ENCODE data around the gene BUB1.
"Not testable (repeated sequence)": the region's sequence is repeated elsewhere in the genome, so short reads cannot be mapped to it uniquely, and the experiment has no call there.

BUB1 gene

DNA sequence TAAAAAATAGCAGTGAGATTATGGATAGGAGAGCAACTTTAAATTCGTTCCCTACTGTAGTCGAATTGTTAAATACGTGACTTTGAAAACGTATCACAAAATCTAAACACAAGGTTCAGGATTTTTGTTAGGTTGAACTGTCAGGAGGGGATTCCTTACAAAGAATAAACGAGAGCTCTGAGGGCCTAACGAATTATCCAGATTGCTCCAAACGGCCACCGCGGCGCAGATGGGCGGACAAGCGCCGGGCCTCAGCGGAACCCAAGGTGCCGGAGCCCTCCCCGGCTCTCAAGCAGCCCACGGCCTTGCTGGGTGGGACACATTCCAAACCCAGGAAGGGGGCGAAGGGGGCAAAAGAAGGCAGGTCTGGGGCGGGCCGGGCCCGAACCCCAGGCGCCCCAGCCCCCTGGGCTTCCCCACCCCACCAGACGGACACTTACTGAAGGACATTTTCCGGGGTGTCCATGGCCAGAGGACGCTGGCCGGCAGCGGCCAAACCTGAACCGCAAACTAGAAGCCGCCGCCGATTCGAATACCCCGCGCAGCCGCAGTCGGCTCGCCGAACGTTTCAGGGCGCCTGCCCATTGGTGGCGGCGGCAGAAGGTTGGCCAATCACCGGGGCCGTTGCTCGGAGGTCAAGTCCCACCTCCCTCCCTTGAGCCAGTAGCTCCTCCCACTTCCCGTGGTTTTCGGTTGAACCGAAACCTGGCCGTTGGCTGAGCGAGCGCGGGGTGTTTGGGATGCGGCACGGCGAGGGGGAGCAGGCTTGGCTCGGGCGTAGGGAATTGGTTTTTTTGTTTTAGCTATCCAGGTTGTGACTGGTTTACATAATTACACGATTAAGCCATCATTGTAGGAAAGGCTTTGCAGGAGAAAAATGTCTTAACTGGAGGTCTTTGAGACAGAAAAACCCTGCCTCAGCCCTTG is at the start of gene BUB1:
TSS of gene BUB1 (minus strand) at position 534 of the 927 bp plus-strand sequence. CDS start at position 466, 68 bp downstream.
- peak; percentile 94 for DNase-seq (ENCODE audit: low spot score)

DNA sequence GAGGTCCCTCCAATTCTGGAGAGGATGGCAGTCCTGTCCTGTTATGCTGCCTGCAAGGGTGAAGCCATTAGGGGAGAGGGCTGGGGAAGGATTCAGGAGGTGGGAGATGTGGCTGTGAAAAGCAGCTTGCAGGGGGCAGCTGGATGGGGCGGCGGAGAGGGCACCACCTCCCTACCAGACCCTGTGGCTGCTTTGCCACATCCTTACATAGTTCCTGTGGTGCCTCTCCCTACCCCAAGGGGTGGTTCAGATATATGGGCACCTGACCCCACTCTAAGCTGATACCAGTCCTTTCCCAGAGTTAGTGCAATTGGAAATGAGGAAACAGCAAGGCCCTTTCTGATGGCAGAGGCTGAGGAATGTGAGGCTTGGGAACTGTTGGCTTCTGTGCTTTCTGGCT is 48.4 kb upstream of the BUB1 start:
- DNase-seq (ENCODE audit: low spot score), result no peak

DNA sequence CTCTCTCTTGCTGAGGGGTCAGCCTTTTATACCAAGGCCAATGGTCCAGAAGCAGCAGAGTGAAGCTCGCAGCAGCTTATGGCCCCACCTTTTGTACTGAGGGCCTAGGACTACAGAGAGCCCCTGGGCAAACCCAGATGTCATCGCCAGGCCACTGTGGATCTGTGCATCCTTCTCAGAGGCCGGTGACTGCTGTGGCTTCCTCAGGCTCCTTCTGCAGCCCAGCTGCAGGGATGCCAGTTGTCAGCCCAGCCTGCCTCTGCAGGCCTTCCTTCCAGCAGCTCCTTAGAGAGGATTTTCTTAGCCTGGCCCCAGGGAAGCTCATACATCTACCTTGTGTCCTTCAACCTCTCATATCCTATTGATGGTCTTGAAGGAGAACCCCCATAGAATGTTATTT is 48.0 kb upstream of the BUB1 start:
- DNase-seq (ENCODE audit: low spot score), result no peak

DNA sequence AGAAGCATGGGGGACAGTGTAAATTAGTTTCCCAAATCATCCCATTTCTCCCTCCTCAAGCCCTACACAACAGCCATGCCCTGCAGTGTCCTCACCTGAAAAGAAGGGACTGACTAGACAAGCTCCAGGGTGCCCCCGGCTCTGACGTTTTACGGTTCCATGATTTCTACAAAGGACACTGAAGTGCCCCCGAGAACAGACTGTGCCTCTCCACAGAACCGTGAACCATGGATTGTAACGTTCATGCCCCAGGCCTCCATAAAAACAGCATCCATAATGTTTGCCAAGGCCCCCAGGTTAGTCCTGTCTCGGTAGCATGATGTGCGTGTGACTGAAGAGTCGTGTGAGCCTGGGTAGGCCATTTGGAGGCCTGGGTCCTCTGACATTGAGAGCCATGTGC is 47.5 kb upstream of the BUB1 start:
- no peak for DNase-seq (ENCODE audit: low spot score)

DNA sequence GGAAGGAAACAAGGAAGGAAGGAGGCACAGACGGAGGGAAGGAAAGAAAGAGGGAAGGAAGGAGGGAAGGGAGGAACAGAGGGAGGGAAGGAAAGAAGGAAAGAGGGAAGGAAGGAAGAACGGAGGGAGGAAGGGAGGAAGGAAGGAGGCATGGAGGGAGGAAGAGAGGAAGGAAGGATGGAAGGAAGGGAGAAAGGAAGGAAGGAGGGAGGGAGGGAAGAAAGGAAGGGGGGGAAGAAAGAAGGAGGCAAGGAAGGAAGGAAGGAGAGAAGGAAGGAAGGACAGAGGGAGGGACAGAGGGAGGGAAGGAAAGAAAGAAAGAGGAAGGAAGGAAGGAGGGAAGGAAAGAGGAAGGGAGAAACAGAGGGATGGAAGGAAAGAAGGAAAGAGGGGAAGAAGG is 47.0 kb upstream of the BUB1 start:
- DNase-seq (ENCODE audit: low spot score), result no peak

DNA sequence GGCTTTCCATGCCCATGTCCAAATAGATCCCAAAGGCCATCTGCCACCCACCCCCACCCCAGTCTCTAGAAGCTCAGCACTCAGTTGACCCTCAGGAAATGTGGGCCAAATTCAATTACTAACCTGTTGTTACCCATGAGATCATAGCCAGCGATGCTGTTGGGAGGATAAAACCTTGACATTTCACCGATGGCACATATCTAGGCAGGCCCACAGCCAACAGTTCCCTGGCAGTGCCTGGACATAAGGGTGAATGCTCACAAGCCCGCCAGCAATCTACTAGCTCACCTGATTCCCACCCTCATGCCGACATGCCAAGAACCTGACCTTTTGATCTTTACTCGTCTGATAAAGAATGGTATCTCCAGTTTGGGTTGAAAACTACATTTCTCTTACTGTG is 42.7 kb upstream of the BUB1 start:
- DNase-seq (ENCODE audit: low spot score), result no peak

DNA sequence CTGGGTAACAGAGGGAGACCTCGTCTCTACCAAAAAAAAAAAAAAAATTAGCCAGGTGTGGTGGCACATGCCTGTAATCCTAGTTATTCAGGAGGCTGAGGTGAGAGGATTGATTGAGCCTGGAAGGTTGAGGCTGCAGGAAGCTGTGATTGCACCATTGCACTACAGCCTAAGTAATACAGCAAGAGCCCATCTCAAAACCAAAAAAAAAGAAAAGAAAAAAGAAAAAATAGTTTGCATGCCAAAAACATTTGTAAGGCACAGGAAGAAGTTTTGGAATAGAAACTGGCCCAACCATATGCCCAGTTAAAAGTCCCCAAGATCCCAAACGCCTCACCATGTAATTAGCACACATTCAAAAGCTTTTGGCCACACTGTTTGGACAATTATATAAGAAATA is 41.1 kb upstream of the BUB1 start:
- DNase-seq (ENCODE audit: low spot score), result no peak

DNA sequence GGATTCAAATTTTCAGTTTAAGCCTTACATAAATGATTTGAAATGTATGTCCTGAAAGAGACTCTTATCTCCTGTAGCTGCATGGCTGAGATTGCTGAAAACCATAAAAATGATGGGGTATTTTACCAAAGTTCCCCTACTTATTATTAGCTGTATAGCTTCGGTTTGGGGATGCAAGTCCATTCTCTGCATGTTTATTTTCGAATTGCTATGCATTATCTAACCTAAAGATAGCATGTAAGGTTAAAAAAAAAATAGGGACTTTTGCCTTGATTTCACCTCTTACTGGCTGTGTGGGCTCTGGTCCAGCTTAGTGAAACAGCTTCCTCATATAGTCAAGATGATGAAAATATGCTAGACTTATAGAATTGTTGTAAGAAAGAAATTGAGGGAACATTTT is 40.5 kb upstream of the BUB1 start:
- no peak for DNase-seq (ENCODE audit: low spot score)

DNA sequence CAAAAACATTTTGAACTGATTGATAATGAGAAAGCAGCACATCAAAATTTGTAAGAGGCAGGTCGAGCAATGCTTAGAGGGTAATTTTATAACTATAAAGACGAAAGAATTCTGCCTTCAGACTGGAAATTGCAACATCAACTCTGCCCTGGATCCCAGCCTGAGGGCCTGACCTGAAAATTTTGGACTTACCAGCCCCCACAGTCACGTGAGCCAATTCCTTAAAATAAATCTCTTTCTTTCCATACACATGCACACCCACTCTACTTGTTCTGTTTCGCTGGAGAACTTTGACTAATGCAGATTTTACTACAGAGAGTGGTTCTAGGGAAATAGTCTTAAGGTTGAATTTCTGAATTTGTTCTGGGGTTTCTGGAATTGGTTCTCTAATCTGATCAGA is 39.9 kb upstream of the BUB1 start:
- no peak for DNase-seq (ENCODE audit: low spot score)

DNA sequence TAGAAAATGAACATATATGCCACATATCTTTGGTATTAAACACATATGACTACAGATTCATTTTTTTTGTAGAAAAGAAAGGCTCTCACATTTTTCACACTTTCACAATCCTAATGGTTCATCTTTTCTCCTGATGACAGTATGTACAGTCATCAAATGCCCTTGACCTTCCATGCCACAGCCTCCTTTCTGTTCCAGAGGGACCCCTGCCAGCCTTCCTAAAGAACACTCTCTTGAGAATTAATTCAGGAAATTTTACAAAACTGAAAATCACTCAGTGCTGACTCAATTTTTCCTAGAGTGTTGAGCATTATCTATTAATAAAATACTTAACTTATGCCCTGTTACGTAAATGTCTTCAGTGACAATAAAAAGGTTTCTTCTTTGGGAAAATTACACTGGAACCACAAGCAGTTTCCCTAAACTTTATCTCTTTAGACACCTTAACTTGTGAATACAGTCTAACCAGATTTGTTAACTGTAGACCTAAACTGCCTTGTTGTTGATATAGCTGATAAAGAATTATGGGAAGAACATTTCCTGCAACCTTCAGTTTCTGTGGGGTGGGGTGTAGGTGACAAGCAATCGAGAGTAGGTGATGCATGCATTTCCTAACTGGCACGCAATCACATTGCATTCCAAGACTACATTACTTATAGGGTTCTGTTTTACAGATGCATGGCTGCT is 39.2 kb upstream of the BUB1 start:
- DNase-seq (ENCODE audit: low spot score), result no peak

DNA sequence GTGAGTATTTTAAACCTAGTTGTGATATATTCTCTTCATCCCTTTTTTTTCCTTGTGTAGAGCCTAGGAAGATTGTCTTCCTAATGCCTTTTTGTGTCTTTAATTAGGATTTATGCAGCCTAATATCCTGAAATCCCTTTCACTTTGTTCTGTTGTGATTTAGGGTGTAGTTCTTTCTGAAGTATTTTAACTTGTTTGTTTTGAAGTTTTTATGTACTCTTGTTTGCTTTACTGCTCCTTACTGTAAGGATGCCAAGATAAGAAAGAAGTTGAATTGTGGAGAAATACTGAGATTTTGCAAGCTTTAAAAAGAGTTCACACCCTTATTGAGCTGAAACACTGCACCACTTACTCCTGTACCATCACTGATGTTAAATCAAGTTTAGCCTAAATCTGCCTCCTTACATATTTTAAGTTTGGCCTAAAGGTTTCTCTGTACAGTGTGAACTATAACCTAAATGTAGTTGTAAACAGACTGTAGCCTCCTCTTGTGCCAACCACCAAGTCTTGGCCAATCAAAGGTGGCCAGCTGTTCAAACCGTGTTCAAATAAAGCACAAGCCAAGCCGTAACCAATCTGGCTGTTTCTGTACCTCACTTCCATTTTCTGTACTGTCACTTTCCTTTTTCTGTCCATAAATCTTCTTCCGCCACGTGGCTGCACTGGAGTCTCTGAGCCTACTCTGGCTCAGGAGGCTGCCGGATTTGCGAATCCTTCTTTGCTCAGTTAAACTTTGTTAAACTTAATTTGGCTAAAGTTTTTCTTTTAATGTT is 36.8 kb upstream of the BUB1 start:
- DNase-seq (ENCODE audit: low spot score), result no peak

DNA sequence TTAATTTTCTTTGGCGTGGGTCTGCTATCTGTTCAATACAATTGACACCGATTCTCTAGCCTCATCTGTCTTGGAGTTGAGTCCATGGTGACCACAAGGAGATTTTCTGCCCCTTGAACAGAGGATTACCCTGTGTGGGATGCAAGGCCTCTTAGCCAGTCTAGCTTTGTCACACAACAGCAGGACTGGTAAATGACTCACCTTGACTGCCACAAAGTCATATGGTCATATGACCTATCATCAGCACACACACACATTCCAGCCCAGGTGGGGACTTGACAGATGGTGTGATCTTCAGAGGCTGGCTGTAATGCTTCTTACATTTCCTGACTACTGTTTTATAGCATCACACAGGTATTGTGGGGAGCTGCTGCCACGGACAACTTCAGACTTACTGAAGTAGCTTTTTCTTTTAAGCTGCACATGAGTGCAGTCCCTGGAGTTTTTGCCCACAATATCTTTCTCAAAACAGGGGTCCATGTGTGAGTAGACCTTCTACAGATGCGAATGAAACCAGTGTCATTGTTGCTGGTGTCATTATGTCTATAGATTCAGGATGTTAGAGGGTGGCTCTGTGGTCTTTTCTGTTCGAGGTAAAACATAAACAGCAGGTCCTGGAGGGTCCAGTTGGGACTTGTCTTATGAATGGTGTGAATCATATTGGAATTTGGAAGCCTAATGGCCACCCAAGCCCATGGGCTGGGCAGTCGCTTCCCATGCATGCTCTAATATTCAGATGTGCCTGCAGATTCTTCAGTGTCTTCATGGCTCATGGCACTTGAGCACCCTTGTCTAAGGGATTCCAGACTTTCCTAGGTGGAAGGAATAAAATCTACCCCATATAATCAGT is 35.9 kb upstream of the BUB1 start:
- no peak for DNase-seq (ENCODE audit: low spot score)

DNA sequence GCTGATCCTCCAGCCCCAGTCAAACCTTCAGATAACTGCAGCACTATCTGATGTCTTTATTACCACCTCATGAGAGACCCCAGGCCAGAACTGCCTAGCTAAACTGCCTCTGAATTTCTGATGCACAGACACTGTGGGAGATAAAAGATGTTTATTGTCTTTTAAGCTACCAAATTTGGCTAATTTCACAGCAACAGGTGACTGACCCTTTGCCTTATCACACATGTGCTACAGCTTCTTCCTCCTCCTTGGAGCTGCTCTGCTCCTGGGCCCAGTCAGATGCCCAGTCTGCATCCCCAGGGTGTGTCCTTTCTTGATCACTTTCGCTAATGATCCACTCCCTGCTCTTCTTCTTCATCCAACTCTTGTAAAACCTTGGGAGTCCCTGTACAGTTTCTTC is 34.9 kb upstream of the BUB1 start:
- DNase-seq (ENCODE audit: low spot score), result no peak

DNA sequence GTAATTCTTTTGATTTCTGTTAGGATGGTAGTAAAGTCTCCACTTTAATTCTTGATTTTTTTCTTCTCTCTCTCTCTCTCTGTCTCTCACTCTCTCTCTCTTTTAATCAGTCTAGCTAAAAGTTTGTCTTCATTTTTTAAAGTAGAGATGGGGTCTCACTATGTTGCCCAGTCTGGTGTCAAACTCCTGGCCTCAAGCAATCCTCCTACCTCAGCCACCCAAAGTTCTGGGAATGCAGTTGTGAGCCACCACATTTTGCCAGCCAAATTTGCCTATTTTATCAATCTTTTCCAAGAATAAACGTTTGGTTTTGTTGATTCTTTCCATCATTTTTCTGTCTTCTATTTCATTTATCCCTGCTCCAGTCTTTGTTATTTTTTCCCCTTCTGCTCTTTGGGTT is 30.6 kb upstream of the BUB1 start:
- no peak for DNase-seq (ENCODE audit: low spot score)

DNA sequence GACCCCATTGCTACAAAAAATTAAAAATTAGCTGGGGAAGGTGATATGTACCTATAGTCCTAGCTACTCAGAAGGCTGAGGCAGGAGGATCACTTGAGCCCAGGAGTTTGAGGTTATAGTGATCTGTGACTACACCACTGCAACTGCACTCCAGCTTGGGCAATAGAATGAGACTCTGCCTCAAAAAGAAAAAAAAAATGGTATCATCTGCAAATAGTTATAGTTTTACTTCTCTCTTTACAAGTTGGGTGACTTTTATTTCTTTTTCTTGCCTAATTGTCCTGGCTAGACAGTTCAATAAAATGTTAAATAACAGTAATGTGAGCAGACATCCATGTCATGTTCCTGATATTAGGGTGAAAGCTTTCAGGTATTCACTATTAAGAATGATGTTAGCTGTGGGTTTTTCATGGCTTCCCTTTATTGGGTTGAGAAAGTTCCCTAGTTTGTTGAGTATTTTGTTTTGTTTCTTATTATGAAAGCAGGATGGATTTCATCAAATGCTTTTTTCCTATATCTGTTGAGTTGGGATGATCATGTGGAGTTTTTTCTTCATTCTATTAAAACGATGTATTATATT is 29.6 kb upstream of the BUB1 start:
- no peak for DNase-seq (ENCODE audit: low spot score)

DNA sequence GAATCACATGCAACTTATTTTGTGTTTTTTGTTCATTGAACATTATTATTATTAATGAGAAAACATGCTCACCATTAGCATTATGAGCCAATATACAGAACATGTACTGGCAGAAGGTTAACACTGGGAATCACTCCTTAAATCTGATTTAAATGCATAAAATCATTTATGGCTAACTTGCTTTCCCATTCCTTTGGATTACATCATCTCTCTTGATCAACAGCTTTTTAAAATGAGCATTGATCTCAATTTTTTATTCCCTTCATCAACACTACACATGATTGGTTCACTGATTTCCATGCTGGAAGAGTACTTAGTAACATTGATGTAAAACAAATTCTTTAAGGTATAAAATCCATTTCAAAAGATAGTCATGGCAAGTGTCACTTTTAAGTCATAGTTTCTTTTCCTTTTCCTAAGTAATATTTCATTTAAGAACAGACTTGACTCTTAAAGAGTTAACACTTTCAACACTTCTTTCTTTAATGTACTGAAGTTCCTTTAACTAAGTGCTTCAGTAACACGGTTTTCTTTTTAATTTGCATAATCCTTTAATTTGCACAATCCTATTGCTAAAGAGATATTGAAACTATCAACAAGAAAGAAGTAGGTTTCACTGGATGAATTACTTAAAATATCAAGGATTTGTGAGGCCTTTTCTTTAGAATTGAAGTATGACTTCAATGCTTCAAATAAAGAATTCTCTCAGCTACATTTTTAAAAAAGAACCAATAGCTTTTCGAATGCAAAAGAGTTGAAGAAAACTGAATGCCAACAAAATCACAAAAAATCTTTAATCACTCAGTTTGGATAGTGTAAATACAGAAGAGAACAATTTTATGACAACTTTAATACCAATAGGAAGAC is 24.9 kb upstream of the BUB1 start:
- no peak for DNase-seq (ENCODE audit: low spot score)

DNA sequence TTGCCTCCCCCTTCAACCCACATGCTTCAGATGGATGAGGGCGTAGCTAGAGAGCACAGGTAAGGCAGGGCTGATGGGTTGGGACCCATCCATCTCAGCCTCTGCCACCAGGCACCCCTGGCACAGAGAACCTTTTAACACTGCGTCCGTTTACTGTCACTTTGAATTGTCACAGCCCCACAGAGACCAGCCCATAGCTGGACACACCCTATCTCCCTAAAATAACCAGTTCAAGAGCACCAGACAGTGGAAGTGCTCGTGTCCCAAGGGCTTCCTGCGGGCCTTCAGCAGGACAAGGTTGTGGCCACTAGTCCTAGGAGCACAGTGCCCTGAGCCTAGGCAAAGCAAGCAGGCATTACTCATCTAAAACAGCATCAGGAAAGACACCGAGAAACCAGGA is 20.4 kb upstream of the BUB1 start:
- not testable (repeated sequence) for DNase-seq (ENCODE audit: low spot score)

DNA sequence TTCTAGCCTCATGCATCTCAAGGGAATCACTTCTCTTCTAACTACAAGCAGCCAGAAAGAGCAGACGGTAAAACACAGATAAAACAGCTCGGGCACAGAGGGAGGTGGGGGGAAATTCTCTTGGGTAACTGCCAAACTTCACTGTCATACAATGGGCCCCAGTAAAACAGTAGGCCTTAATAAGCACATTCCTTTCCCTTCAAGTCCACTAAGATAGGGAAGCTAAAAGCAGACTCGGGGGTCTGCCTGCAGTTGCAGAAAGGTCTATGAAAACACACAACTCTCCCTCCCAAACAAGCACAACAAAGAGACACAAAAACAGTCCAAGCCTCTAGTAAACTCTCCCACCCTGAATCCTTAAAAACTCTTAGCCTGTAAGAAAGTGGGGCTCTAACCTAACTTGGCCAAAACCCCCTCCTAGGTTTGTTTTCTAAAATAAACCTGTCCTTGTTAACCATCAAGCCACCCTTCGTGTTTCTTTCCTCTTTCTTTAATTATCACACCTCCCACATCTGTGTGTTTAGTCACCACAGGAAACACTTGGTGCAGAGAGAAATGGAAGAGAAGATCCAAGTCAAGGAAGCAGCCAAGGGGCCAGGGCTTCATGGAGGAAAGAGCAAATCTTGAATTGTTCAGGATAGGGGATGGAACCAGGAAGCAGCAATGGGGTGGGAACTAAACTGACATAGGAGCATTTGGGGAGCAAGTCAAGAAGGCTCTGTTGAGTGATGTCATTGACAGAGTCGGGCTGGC is 17.5 kb upstream of the BUB1 start:
- not testable (repeated sequence) for DNase-seq (ENCODE audit: low spot score)

DNA sequence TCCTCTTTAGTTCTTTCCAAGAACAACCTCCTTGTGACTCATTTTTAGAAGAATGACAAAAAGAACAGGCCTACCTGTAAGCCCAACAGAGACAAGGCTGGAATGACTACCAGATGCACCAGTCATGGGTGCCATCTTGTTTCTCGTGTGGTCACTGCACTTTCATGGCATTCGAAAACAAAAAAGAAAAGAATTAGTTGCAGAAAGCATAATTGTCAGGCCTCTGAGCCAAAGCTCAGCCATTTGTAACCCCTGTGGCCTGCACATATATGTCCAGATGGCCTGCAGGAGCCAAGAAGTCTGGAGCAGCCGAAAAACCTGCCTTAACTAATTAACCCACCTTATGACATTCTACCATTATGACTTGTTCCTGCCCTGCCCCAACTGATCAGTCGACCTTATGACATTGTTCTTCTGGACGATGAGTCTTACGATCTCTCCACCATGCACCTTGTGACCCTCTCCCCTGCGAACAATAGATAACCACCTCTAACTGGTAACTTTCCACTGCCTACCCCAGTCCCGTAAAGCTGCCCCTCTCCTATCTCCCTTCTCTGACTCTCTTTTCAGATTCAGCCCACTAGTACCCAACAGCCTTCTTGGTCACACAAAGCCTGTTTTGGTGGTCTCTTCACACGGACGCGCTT is 13.9 kb upstream of the BUB1 start:
- no peak for DNase-seq (ENCODE audit: low spot score)
